Suprapubic skin (tissue), 4 donors: ENCODE results near the gene TNS2. TPM values are rescaled to one million over a fixed set of nuclear protein-coding genes. Genes with fewer than 3 reads are reported as not detected.

Experiments
- DNase-seq, 2 donors: peaks; one replicate each; pipeline ENCODE4 v3.0.0-alpha.2; 2019; ENCODE audit warnings: low spot score in 2 of 2
- H3K27ac ChIP-seq: fragments of 200-600 bp; sonication (generic); one replicate; pipeline ENCODE4 v1.5.1; 2019
- H3K27me3 ChIP-seq: fragments of 200-600 bp; sonication (generic); one replicate; pipeline ENCODE4 v1.5.1; 2019
- H3K36me3 ChIP-seq: fragments of 200-600 bp; sonication (generic); one replicate; pipeline ENCODE4 v1.5.1; 2019
- H3K4me1 ChIP-seq: fragments of 200-600 bp; sonication (generic); one replicate; pipeline ENCODE4 v1.5.1; 2019
- H3K4me3 ChIP-seq: fragments of 200-600 bp; sonication (generic); one replicate; pipeline ENCODE4 v1.5.1; 2019; ENCODE audit warnings: mild to moderate bottlenecking
- H3K9me3 ChIP-seq: fragments of 200-600 bp; sonication (generic); one replicate; pipeline ENCODE4 v1.5.1; 2019
- CTCF ChIP-seq, 2 donors: fragments of 200-600 bp in 1 of 2; fragments of 450-650 bp in 1 of 2; sonication (generic) in 1 of 2; IDR thresholded peaks; one replicate each; pipeline ENCODE4 v1.5.1; 2016 to 2019; ENCODE audit warnings: antibody characterized with exemption in 2 of 2, mild to moderate bottlenecking in 1 of 2, moderate library complexity in 1 of 2
- EP300 ChIP-seq: sonication (generic); formaldehyde crosslinking; IDR thresholded peaks from one replicate; pipeline ENCODE4 v1.6.1; 2017; ENCODE audit warnings: antibody characterized with exemption
- POLR2A ChIP-seq, 2 donors: fragments of 450-650 bp; IDR thresholded peaks; one replicate each; pipeline ENCODE4 v1.6.1; 2017; ENCODE audit warnings: antibody characterized with exemption in 2 of 2, mild to moderate bottlenecking in 2 of 2, moderate library complexity in 2 of 2
- POLR2AphosphoS5 ChIP-seq, 3 donors: sonication (generic); formaldehyde crosslinking; IDR thresholded peaks; one replicate each; pipeline ENCODE4 v1.6.1; 2017; ENCODE audit warnings: antibody characterized with exemption in 3 of 3
- WGBS: methylation state at CpG from one replicate; pipeline ENCODE4 v1.1.5; 2018; 5-methylcytosine and 5-hydroxymethylcytosine counted together
- total RNA-seq, 4 donors: library from RNA; depleted of rRNA; stranded (reverse); fragments of >200 nt; gene quantifications; one replicate each; pipeline ENCODE4 v1.1.0, GENCODE V29; 2016

Gene TNS2
- total RNA-seq, 4 donors from 2014 or later, result 22.8 to 122 (median 78.2) TPM

GRCh38 chr12:53113136-53113705, 63.4 kb downstream of the TNS2 start:
- no peaks in the 10 kb centered on the region for H3K27me3 ChIP-seq
- H3K36me3 ChIP-seq, result no peaks in the 10 kb centered on the region
- no peak overlapping the region for H3K4me3 ChIP-seq
- DNase-seq, result peak in 1 of 2 donors; percentile 19
- H3K9me3 ChIP-seq, result no peaks in the 10 kb centered on the region
- 71% methylated on average over 12 of the region's 12 CpGs for WGBS
- H3K4me1 ChIP-seq, result no peaks in the 10 kb centered on the region
- H3K27ac ChIP-seq, result no peak overlapping the region
- TF ChIP-seq CTCF (IDR thresholded peaks at IDR 0.05) (no peak), EP300 (no peak), POLR2A (IDR thresholded peaks at IDR 0.05) (no peak), POLR2AphosphoS5 (IDR thresholded peaks at IDR 0.05) (no peak)

- H3K36me3 ChIP-seq, result no peaks in the 10 kb centered on the region
- no peaks in the 10 kb centered on the region for H3K27me3 ChIP-seq
- TF ChIP-seq POLR2AphosphoS5 (IDR thresholded peaks at IDR 0.05) (no peak), POLR2A (IDR thresholded peaks at IDR 0.05) (no peak), EP300 (no peak), CTCF (IDR thresholded peaks at IDR 0.05) (no peak)
- no peaks in the 10 kb centered on the region for H3K4me1 ChIP-seq
- no peak for DNase-seq
- no peak overlapping the region for H3K4me3 ChIP-seq
- H3K27ac ChIP-seq, result no peak overlapping the region
- H3K9me3 ChIP-seq, result no peaks in the 10 kb centered on the region
Observed at GRCh38 chr12:53113951-53114350, 64.1 kb downstream of the TNS2 start.

Other genes with a start within 250 kb of the TNS2 start
- 1 to 10 TPM in 2 of 4 donors, under 1 TPM in 2; 0.32 to 1.6 (median 0.76) TPM for gene KRT4, start 235.9 kb upstream of the TNS2 start, total RNA-seq
- gene KRT79, start 215.8 kb upstream of the TNS2 start, total RNA-seq, result 100 to 1,000 TPM in 3 of 4 donors, 10 to 100 TPM in 1; 48.8 to 202 (median 156) TPM
- gene KRT78, start 201.1 kb upstream of the TNS2 start, total RNA-seq, result 100 to 1,000 TPM in 1 of 4 donors, 10 to 100 TPM in 3; 48.9 to 115 (median 80.0) TPM
- gene KRT8, start 145.0 kb upstream of the TNS2 start, total RNA-seq, result 10 to 100 TPM; 49.4 to 93.7 (median 65.9) TPM
- gene KRT18, start 100.9 kb upstream of the TNS2 start, total RNA-seq, result 100 to 1,000 TPM in 1 of 4 donors, 10 to 100 TPM in 3; 53.3 to 118 (median 71.0) TPM
- gene EIF4B, start 43.6 kb upstream of the TNS2 start, total RNA-seq, result 100 to 1,000 TPM; 404 to 559 (median 485) TPM
- gene SPRYD3, start 29.3 kb downstream of the TNS2 start, total RNA-seq, result 10 to 100 TPM; 26.4 to 44.0 (median 34.4) TPM
- 10 to 100 TPM; 19.2 to 97.0 (median 59.6) TPM for gene IGFBP6, start 47.6 kb downstream of the TNS2 start, total RNA-seq
- not detected for gene SOAT2, start 53.4 kb downstream of the TNS2 start, total RNA-seq
- 10 to 100 TPM in 3 of 4 donors, 1 to 10 TPM in 1; 5.9 to 38.9 (median 15.2) TPM for gene ZNF740, start 130.7 kb downstream of the TNS2 start, total RNA-seq
- 100 to 1,000 TPM in 1 of 4 donors, 10 to 100 TPM in 3; 35.6 to 175 (median 56.7) TPM for gene CSAD, start 130.9 kb downstream of the TNS2 start, total RNA-seq
- 10 to 100 TPM in 1 of 4 donors, 1 to 10 TPM in 3; 2.9 to 29.1 (median 6.8) TPM for gene ITGB7, start 157.2 kb downstream of the TNS2 start, total RNA-seq
- gene RARG, start 182.1 kb downstream of the TNS2 start, total RNA-seq, result 100 to 1,000 TPM; 140 to 198 (median 172) TPM
- 10 to 100 TPM in 1 of 4 donors, 1 to 10 TPM in 3; 5.7 to 10.6 (median 6.1) TPM for gene ESPL1, start 218.2 kb downstream of the TNS2 start, total RNA-seq
- gene PFDN5, start 245.5 kb downstream of the TNS2 start, total RNA-seq, result 100 to 1,000 TPM; 457 to 612 (median 511) TPM
- 10 to 100 TPM; 38.2 to 54.6 (median 46.3) TPM for gene MYG1, start 249.6 kb downstream of the TNS2 start, total RNA-seq